GM21528 (cell line): ENCODE results near the gene PREX1.

ENCODE experiments used
- ATAC-seq: cut with Tn5 transposase; IDR thresholded peaks from one replicate; pipeline ENCODE4 v1.9.1; 2021; ENCODE audit warnings: mild to moderate bottlenecking, moderate library complexity; ENCODE audit not compliant: unreplicated experiment, low FRiP score

PREX1 gene

DNA sequence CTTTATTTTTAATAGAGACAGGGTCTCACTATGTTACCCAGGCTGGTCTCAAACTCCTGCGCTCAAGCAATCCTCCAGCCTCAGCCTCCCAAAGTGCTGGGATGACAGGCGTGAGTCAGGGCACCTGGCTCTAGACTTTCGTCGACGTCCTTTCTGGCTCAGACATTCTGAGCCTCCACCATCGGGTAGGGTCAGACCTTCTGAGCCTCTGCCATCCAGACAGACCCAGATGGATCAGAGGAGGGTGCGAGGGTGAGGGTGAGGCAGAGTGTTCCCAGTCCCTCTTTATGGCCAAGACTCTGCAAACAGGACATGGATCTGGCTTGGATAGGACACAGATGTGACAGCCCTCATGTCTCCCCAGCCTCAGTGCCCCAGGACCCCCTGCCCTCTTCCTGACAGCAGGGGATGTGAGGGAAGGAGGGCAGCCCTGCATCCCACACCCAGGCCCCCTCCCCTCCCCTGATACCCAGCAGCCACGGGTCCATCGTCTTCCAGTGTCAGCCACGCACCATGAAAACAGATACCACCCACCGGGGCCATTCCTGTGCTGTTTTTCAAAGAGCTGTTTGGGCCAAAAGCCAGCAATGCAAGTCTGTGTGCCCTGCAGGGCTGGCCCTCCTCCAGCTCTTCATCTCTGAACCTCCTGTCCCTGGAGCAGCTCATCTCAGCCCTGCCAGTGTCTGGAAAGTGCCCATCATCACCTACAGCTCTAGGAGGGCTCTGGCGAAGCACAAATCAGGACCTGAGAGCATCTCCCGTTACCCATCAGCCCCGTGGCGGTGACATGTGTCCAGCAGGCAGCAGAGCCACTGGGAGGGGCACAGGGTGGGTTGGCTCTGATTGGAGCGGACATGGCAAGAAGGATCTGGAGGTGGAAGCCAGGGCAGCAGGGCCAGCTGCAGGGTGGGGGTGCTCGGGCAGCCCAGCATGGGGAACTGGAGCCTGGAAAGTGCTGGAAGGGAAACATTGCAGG, 208.4 kb downstream of the PREX1 start:
- ATAC-seq: no peak

DNA sequence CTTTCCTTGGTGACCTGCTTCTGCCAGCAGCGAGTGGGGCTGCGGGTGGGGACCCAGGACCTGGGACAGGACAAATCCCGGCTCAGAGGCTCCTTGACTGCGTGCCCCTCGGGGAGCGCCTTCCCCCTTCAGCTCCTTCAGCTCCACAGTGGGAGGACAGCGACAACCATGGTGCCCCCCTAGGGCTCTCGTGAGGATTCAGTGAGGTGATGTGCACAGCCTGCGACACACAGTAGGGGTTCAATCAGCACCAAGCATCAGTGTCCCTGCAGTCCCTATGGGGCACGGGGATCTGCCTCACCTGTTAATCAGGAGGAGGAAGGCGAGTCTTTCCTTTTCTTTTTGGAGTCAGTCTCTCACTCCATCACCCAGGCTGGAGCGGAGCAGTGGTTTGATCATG, 209.2 kb downstream of the PREX1 start:
- ATAC-seq: no peak

DNA sequence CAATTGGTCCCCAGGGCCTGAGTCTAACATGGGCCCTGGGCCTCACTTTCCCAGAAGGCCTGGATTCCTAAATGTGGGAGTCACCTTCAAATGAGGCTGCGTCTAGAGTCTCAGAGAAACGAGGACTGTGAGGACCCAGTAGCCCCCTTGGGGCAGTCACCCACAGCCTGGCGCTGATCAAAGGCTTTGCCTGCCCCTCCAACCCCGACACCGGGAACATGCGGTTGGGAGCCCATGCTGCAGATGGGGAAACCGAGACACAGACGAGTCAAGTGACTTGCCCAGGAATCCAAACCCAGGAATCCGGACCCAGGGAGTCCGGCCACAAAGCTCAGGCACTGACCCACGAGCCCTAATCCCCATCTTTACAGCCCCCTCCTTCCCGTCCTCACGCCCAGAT, 209.7 kb downstream of the PREX1 start:
- no peak for ATAC-seq

DNA sequence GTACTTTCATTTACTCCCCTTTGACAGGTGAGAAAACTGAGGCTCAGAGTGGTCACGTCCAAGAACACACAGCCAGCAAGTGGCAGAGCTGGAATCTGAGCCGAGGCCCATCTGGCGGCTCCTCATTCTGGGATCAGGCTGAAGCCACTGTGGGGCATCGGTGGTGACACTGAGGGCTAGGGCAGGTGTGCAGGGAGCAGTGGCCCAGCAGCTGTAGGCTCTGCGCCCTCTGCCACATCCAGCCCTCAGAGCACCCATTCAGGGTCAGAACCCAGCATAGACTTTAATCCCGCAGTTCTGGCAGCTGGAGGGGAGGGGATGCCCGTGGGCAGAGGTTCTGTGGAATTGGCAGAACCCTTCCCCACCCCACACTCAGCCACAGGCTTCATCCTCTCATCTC, 210.3 kb downstream of the PREX1 start:
- ATAC-seq: no peak

DNA sequence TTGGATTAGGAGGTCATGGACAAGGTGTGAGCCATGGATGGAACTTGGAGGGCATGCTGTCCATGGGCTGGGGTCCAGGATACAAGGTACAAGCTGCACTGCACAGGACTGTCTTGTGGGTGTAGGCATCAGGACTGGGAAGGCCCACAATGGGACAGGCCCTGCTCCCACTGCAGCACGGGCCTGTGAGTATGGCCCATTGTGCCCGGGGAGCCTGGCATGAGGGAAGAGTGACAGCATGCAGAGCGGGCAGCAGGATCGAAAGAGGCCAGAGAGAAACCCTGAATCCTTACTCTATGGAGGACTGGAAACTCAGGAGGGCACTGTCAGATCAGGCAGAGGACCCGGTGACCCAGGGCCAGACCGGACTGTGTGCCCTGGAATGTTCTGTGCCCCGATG, 211.3 kb downstream of the PREX1 start:
- no peak for ATAC-seq

DNA sequence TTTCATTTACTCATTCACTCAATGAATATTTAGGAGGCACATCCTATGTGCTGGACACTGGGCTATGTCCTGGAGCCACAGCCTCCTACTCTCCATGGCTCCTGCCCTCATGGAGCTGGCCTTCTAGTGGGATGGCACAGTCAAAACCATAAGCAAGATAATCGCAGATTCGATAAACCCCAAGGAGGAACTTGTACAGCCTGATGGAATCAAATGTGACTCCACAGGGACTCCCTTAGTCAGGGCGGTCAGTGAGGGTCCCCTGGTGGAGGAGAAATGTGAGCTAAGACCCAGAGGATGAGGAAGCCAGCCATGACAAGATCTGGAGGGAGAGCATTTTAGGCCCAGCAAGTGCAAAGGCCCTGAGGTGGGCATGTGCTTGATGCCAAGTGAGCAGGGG, 211.9 kb downstream of the PREX1 start:
- ATAC-seq: no peak

DNA sequence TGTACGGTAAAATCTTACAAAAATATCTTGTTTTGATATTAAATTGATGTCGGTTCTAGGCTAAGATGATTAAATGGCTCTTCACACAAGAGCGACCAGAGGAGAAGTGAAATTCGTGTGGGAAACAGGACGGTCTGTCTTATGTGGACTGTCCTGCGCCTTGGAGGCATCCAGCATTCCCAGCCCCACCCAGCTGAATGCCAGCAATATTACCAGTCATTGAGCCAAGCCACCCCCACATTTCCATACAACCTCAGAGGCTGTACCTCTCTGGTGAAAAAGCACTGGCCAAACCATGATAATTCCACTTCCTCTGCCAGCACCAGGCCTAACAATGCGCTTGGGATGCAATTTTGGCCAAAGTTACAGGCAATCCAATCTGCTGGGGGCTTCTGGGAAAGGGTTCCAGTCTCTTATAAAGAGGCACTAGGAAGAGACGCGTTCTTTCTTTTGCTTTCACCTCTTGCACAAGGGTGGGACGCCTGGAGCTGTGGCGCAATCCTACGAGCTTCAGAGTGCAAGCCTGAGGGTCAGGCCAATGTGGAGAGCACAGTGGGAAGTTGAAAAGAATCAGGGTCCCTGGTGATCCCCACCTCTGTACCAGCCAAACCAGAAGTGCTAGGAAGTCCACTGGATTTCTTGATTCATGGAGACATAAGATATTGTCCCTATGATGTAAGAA, 213.1 kb downstream of the PREX1 start:
- no peak for ATAC-seq

DNA sequence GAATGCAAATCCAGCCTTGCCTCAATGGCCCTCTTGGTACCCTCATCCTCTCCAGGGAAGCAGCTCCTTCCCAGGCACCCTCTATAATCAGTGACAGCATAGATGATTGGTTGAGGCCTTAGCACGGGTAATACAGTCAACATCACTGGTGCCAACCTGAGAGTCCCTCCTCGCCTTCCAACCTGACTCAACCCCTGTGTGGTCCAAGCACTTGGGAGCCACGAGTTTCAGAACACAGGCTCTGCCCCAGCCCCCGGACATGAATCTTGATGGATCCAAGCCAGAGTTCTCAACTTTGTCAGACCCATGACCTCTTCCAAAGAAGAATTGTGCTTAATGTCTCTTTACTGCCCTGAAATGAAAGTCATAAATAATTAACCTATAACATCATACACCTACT, 213.9 kb downstream of the PREX1 start:
- ATAC-seq: no peak

DNA sequence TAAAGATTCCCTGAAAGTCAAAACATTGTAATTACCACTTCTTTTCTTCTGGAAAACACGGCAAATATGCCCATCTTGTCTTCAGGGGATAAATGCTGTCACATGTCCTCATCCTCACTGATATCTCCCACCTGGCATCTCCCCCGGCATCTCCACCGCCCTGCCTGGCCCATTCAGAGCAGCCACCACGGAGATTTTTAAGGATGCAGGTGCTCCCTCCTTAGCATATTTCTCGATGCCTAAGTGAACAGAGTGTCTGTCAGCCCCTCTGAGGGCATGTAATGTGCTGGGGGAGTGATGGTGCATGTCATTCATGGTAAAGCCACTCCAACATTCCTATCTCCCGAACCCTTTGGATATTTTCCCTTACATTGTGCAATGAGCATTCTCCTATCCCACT, 215.5 kb downstream of the PREX1 start:
- no peak for ATAC-seq

DNA sequence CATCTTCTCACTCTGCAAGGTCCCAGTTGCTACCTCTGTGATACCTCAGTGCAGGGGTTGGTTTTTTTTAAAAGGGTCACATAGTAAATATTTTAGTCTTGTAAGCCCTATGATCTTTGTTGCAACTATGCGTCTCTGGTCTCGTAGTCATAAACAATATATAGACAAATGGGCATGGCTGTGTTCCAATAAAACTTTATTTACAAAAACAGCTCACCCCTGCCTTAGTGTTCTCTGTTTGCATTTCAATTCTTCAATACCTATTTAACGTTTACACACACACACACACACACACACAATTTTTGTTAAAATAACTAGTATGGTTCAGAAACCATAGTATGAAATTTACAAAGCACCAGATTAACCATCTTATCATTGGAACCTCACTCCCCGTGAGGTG, 216.8 kb downstream of the PREX1 start:
- ATAC-seq: no peak

DNA sequence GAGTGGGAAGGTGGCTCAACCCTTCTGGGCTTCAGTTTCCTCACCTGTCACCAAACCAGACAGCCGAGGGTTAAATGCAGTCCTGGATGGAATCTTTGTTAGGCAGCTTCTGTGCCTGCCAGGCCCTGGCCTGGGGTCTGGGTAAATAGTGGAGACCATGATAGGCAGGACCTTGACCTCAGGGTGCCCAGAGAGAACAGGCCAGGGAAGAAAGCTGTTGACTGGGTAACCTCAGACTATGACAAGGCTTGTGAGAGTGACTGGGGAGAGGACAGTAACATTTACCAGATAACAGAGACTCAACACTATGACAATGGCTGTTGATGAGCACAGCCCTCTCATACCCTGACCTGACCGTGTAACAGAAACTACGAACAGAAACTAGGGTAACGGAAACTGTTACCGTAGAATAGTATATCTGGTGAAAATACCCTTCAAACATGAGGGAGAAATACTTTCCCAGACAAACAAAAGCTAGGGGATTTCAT, 218.3 kb downstream of the PREX1 start:
- no peak for ATAC-seq

DNA sequence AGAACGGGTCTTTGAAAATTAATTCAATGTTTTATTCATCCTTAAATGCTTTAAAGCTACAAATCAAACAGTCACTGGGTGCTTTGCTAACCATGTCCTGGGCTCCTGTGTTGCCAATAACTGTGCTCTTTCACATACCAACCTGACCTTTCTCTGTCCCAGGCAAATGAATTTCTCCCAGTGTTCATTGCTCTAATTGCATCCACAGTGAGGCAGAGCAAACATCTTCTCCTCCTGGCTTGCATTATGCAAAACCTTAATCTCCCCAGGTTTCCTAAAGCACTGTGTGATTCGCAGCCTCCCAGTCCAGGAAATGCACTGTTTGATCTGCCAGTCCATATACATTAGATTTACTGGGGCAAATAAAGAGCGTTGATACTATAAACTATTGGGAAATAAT, 219.0 kb downstream of the PREX1 start:
- no peak for ATAC-seq

DNA sequence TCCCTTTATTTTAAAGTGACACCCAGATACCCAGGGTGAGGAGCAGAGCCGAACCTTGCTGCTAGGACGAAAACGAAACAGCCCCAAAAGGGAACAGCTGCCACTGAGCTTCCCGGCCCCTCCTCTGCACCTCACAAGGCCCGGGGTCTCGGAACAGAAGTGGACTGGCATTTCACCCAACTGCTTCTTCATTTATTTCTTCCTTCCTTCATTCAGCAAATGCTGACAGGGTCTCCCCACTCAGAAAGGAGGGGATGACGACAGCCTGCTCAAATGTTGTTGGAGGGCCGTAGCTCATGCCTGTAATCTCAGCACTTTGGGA, 220.3 kb downstream of the PREX1 start:
- ATAC-seq: no peak

DNA sequence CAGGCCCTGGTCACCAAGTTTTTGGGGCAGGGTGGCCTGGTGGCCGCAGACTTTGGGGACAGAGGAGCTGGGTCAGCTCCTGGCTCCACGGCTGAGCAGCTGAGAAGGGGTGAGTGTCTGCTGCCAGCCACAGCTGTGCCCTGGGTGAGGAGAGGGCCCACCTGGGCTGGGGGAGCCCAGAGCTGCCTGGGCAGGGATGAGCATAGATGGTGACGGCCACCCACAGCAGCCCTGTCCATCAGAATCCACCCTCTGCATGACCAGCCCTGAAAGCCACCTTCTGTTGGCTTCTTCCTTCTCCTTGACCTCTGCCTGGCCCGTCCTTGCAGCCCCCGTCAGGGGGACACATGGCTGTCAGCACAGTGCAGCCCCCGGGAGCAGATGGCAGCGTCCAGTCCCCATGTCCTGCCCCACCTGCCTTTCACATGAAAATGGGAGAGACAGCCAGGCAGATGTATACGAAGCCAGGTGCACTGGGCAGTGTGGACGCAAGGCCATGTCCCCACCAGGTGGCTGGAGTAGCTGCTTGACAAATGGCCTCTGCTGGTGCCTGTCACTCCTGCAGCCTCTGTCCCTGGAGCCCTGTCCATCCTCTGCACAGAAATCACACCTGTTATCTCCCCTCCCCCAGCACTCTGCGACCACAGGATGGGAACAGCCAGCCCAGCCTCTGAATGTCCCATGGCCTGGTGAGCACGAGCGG, 220.8 kb downstream of the PREX1 start:
- no peak for ATAC-seq

DNA sequence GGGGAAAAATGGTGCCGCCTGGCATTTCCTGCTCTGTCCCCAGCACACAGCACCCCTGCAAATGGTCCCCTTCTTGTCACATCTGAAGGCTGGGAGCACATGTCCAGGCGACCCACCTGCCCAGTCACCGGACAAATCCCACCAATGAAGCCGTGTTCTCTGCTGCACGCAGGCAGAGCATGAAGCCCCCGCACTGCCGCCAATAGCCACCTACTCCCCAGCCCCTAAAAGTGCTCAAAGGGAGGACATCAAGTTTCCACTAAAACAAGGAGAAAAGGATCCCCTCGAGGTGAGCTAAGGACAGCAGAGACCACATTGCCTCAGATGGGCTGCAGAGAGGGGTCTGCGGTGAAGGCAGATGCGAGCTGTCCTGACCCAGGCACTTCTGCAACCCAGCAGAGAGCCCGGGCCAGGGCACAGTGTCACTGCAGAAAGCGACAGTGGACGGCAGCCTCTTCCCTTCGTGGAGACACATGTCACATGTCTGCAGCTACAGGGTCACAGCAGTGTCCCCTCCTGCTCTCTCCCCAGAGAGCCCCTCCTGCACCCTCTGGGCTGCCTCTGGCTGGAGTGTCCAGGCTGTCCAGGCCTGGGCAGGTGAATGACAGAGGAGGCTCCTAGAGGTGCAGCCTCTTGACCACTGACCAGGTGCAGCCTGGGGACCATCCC, 221.5 kb downstream of the PREX1 start:
- no peak for ATAC-seq

DNA sequence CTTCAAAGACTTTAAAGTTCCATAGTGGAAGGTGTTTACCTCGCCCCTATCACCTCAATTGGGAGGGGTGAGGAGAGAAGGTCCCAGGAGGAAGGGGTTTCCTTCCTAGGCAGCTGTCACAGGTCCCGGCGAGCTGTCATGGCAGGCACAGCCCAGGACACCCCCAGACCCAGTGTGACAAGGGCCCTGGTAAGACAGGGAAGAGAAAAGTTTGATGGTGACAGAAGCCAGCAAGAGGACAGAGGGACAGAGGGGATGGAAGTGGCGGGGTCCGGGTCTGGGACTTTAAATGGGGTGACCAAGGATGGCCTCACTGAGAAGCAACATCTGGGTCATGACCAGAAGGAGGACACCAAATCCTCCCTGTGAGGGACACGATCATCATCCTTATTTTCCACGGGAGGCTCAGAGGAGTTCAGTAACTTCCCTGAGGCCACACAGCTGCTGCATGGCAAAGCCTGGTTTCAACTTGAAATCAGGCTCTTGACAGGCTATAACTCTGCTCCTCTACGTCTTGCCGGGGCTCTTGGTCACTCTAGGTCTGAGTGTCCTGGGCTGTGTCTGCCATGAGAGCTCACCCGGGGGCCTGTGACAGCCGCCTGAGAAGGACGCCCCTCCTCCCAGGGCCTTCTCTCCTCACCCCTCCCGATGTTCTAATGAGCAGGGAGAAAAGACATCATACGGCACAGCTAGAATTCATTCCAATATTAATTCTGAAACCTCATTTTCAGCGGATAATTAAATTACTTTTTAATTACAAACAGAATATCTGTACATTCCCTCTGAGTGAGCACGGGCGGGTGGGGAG, 222.2 kb downstream of the PREX1 start:
- no peak for ATAC-seq

DNA sequence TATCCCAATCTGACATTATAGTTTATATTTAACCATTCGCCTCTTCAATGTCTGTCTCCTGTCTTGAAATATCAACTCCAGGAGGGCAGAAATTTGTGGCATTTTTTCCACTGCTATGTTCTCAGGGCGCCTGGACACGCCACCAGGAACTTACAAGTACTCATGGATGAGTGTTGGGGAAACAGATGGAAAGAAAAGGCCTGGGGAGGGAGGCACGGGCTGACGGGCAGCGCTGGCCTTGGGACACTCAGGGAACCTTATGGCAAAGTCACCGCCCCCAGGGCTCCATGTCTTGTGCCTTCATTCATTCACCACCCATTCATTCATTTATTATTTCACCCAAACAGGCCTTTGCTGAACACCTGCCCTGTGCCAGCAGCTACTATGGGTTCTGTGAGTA, 222.9 kb downstream of the PREX1 start:
- ATAC-seq: no peak

DNA sequence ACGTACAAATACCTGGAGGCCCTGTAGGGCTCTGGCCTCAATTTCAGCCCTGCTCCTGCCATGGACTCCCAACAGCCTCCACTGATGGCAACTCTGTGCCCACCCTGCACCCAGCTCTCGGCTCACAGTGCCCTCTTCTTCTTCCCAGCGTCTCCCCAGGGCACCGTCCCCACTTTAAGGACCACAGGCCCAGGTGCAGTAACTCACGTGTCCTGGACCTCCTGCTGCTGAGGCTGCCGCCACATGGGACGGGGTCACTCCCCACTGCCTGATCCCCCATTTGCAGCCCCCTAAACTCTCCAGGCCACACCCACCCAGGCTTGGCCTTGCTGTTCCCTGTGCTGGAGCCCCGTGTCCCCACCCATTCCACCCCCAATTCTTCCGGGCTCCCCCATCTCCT, 223.4 kb downstream of the PREX1 start:
- ATAC-seq: no peak

DNA sequence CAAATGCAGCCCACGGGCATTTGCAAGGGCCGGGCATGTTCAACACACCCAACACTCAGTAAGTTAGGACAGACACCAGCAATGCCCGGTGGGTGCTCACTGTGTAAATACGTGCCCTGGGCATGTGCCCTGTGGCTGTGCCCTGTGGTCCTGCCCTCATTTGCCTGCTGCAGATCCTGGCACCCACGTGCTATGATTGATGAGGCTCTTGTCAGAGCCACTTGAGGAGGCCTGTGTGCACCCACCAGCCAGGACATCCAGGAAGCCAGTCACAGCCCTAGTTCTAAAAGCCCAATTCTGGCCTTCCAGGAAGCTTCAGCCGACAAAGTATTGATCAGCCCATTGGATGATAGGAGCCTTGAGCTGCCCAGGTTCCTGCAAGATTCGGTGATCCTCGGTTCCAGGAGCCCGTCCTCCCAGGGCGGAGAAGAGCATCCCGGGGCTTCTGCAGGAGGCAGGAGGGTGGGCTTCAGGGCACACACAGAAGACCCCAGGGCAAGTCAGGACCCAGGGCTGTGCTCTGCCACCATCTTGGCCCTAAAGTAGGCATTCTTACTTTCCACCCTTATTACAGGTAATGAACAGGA, 223.9 kb downstream of the PREX1 start:
- ATAC-seq: no peak
